Liver (tissue), 9 donors: ENCODE results near the gene MARVELD1. TPM values are rescaled to one million over a fixed set of nuclear protein-coding genes. Genes with fewer than 3 reads are reported as not detected.

Experiments used
- DNase-seq: peaks from one replicate; pipeline ENCODE4 v3.0.0-alpha.2; 2017; ENCODE audit warnings: low spot score
- H3K27ac ChIP-seq, 2 donors: one replicate each; pipeline ENCODE4 v1.7.0; 2013; ENCODE audit warnings: inconsistent platforms in 2 of 2, low read length in 2 of 2, control low read depth in 1 of 2, low read depth in 1 of 2, mild to moderate bottlenecking in 1 of 2
- H3K27me3 ChIP-seq, 4 donors: one replicate each; pipeline versions ENCODE4 v1.6.1 to v1.7.0; 2013; ENCODE audit warnings: low read length in 3 of 4, inconsistent platforms in 1 of 4, mild to moderate bottlenecking in 1 of 4, moderate library complexity in 1 of 4; ENCODE audit not compliant: control insufficient read depth in 4 of 4, insufficient read depth in 4 of 4
- H3K36me3 ChIP-seq, 4 donors: one replicate each; pipeline versions ENCODE4 v1.6.1 to v1.7.0; 2013; ENCODE audit warnings: low read length in 3 of 4, mild to moderate bottlenecking in 3 of 4, low read depth in 1 of 4, moderate library complexity in 1 of 4; ENCODE audit not compliant: control insufficient read depth in 4 of 4, insufficient read depth in 3 of 4
- H3K4me1 ChIP-seq, 4 donors: one replicate each; pipeline versions ENCODE4 v1.6.1 to v1.7.0; 2013; ENCODE audit warnings: low read length in 3 of 4, mild to moderate bottlenecking in 3 of 4, moderate library complexity in 1 of 4; ENCODE audit not compliant: control insufficient read depth in 4 of 4, insufficient read depth in 4 of 4
- H3K4me3 ChIP-seq, 3 donors: one replicate each; pipeline versions ENCODE4 v1.6.1 to v1.7.0; 2013; ENCODE audit warnings: low read length in 3 of 3, control low read depth in 1 of 3, low read depth in 1 of 3, mild to moderate bottlenecking in 1 of 3
- H3K9ac ChIP-seq, 2 donors: one replicate each; pipeline ENCODE4 v1.7.0; 2013; ENCODE audit warnings: low read length in 2 of 2, mild to moderate bottlenecking in 2 of 2, moderate library complexity in 2 of 2, control low read depth in 1 of 2, low read depth in 1 of 2
- H3K9me3 ChIP-seq, 4 donors: one replicate each; pipeline versions ENCODE4 v1.6.1 to v1.7.0; 2013; ENCODE audit warnings: low read length in 3 of 4; ENCODE audit not compliant: control insufficient read depth in 4 of 4
- EGR1 ChIP-seq, 2 donors: IDR thresholded peaks; 2 replicates each; pipeline ENCODE4 v1.6.1; 2016 to 2018; ENCODE audit warnings: antibody characterized with exemption in 2 of 2, low read depth in 2 of 2
- FOXA2 ChIP-seq: IDR thresholded peaks from 2 replicates; pipeline ENCODE4 v1.6.1; 2016; ENCODE audit warnings: antibody characterized with exemption
- GABPA ChIP-seq, 2 donors: IDR thresholded peaks in 1 of 2; conservative IDR thresholded peaks in 1 of 2; 2 replicates each; pipeline ENCODE4 v1.6.1; 2016; ENCODE audit warnings: antibody characterized with exemption in 2 of 2, mild to moderate bottlenecking in 1 of 2, moderate library complexity in 1 of 2
- HNF4A ChIP-seq, 2 donors: conservative IDR thresholded peaks; 2 replicates each; pipeline ENCODE4 v1.6.1; 2016; ENCODE audit warnings: antibody characterized with exemption in 2 of 2, mild to moderate bottlenecking in 2 of 2
- HNF4G ChIP-seq: IDR thresholded peaks from 2 replicates; pipeline ENCODE4 v1.6.1; 2016; ENCODE audit warnings: antibody characterized with exemption
- JUND ChIP-seq, 2 donors: IDR thresholded peaks; 2 replicates each; pipeline ENCODE4 v1.6.1; 2016; ENCODE audit warnings: antibody characterized with exemption in 2 of 2
- NR2F2 ChIP-seq: IDR thresholded peaks from 2 replicates; pipeline ENCODE4 v1.6.1; 2016; ENCODE audit warnings: antibody characterized with exemption
- RAD21 ChIP-seq, 2 donors: IDR thresholded peaks; 2 replicates each; pipeline ENCODE4 v1.6.1; 2016; ENCODE audit warnings: antibody characterized with exemption in 2 of 2, mild to moderate bottlenecking in 2 of 2
- RXRA ChIP-seq, 2 donors: IDR thresholded peaks; 2 replicates each; pipeline ENCODE4 v1.6.1; 2017 to 2018; ENCODE audit warnings: antibody characterized with exemption in 2 of 2, mild to moderate bottlenecking in 1 of 2
- SP1 ChIP-seq: IDR thresholded peaks from 2 replicates; pipeline ENCODE4 v1.6.1; 2018; ENCODE audit warnings: antibody characterized with exemption, mild to moderate bottlenecking
- TAF1 ChIP-seq: conservative IDR thresholded peaks from 2 replicates; pipeline ENCODE4 v1.6.1; 2016; ENCODE audit warnings: antibody characterized with exemption, mild to moderate bottlenecking
- YY1 ChIP-seq: IDR thresholded peaks from 2 replicates; pipeline ENCODE4 v1.6.1; 2016; ENCODE audit warnings: antibody characterized with exemption, mild to moderate bottlenecking
- WGBS: extraction: QIAGEN DNeasy Blood & Tissue Kit; methylation state at CpG from one replicate; pipeline ENCODE4 v1.1.7; 2013; 5-methylcytosine and 5-hydroxymethylcytosine counted together
- polyA plus RNA-seq, 2 donors: library from polyadenylated mRNA; stranded (reverse) in 1 of 2; unstranded in 1 of 2; fragments of 200-250 nt in 1 of 2; fragments of >200 nt in 1 of 2; fragmentation: Nextera tagmentation in 1 of 2; extraction: Ambion mirVana in 1 of 2; gene quantifications; one replicate each; pipeline versions ENCODE4 v1.2.1 to v1.2.3, GENCODE V29; 2013 to 2015
- total RNA-seq, 2 donors: library from RNA; depleted of rRNA; stranded (reverse); fragments of >200 nt; gene quantifications; one replicate each; pipeline ENCODE4 v1.2.3, GENCODE V29; 2014
- TF ChIP-seq, protein P1 (sequence below): IDR thresholded peaks from 2 replicates; pipeline ENCODE4 v1.6.1; 2016; ENCODE audit warnings: antibody characterized with exemption
- TF ChIP-seq, protein P2 (sequence below): IDR thresholded peaks from 2 replicates; pipeline ENCODE4 v1.6.1; 2016; ENCODE audit warnings: antibody characterized with exemption, mild to moderate bottlenecking
- TF ChIP-seq, protein P3 (sequence below): IDR thresholded peaks from 2 replicates; pipeline ENCODE4 v1.6.1; 2016; ENCODE audit warnings: antibody characterized with exemption
- TF ChIP-seq, protein P4 (sequence below): fragments of 150-350 bp; IDR thresholded peaks from 2 replicates; pipeline ENCODE4 v1.5.1; 2017; ENCODE audit warnings: improper control_type of control experiment, low read depth, low read length; ENCODE audit not compliant: missing input control
- TF ChIP-seq, protein P5 (sequence below): IDR thresholded peaks from 2 replicates; pipeline ENCODE4 v1.6.1; 2016; ENCODE audit warnings: antibody characterized with exemption
- donor health status: healthy.
- donor health status: healthy.
- donor health status: healthy.
- donor health status: healthy.
- donor health status: healthy.

MARVELD1 gene
- total and polyA plus RNA-seq, 4 donors: 0.72 to 3.3 (median 2.8) TPM

DNA sequence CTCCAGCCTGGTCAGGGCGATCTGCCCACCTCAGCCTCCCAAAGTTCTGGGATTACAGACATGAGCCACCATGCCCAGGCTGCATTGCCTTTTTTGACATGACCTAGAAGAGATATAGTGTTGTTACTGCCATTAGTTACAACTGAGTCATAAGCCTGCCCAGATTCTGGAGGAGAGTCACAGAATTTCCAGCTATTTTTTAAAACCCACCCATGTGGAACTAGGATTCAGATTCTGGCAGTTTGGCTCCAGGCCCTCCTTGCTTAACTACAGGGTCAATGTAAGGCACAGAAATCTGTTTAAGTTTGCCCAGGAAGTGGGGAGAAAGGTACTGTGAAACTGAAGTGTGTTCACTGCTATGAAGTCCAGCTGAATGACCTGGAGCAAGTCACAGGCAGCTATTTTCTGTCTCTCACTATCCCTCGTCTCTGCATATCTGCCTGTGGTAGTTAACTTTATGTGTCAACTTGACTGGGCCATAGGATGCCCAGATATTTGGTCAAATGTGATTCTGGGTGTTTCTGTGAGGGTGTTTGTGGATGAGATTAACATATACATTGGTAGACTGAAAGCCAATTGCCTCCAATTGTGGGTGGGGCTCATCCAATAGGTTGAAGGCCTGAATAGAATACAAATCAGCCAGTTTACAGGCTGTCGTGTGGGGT, 8.4 kb upstream of the MARVELD1 start:
- peaks cover 7 to 14% (median 10%) of the 10 kb centered on the region in 4 donors for H3K4me1 ChIP-seq
- no peak for DNase-seq
- no peak overlapping the region for H3K27ac ChIP-seq
- H3K4me3 ChIP-seq: no peak overlapping the region
- 90% methylated on average over 3 of the region's 3 CpGs for WGBS
- TF ChIP-seq EGR1 (IDR thresholded peaks at IDR 0.05; ENCODE audit: low read depth in 2 of 2): no peak
- TF ChIP-seq JUND (IDR thresholded peaks at IDR 0.05): no peak
- no peak for TF ChIP-seq GABPA (IDR thresholded peaks at IDR 0.05 in 1 of 2, conservative IDR thresholded peaks at IDR 0.05 in 1 of 2)
- TF ChIP-seq, protein P1, sequence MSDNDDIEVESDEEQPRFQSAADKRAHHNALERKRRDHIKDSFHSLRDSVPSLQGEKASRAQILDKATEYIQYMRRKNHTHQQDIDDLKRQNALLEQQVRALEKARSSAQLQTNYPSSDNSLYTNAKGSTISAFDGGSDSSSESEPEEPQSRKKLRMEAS: no peak
- TF ChIP-seq, protein P2, sequence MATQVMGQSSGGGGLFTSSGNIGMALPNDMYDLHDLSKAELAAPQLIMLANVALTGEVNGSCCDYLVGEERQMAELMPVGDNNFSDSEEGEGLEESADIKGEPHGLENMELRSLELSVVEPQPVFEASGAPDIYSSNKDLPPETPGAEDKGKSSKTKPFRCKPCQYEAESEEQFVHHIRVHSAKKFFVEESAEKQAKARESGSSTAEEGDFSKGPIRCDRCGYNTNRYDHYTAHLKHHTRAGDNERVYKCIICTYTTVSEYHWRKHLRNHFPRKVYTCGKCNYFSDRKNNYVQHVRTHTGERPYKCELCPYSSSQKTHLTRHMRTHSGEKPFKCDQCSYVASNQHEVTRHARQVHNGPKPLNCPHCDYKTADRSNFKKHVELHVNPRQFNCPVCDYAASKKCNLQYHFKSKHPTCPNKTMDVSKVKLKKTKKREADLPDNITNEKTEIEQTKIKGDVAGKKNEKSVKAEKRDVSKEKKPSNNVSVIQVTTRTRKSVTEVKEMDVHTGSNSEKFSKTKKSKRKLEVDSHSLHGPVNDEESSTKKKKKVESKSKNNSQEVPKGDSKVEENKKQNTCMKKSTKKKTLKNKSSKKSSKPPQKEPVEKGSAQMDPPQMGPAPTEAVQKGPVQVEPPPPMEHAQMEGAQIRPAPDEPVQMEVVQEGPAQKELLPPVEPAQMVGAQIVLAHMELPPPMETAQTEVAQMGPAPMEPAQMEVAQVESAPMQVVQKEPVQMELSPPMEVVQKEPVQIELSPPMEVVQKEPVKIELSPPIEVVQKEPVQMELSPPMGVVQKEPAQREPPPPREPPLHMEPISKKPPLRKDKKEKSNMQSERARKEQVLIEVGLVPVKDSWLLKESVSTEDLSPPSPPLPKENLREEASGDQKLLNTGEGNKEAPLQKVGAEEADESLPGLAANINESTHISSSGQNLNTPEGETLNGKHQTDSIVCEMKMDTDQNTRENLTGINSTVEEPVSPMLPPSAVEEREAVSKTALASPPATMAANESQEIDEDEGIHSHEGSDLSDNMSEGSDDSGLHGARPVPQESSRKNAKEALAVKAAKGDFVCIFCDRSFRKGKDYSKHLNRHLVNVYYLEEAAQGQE: no peak
- TF ChIP-seq, protein P3, sequence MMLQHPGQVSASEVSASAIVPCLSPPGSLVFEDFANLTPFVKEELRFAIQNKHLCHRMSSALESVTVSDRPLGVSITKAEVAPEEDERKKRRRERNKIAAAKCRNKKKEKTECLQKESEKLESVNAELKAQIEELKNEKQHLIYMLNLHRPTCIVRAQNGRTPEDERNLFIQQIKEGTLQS: no peak
- TF ChIP-seq RAD21 (IDR thresholded peaks at IDR 0.05): no peak
- no peak for TF ChIP-seq HNF4A (conservative IDR thresholded peaks at IDR 0.05)
- TF ChIP-seq SP1: no peak
- TF ChIP-seq, protein P4, sequence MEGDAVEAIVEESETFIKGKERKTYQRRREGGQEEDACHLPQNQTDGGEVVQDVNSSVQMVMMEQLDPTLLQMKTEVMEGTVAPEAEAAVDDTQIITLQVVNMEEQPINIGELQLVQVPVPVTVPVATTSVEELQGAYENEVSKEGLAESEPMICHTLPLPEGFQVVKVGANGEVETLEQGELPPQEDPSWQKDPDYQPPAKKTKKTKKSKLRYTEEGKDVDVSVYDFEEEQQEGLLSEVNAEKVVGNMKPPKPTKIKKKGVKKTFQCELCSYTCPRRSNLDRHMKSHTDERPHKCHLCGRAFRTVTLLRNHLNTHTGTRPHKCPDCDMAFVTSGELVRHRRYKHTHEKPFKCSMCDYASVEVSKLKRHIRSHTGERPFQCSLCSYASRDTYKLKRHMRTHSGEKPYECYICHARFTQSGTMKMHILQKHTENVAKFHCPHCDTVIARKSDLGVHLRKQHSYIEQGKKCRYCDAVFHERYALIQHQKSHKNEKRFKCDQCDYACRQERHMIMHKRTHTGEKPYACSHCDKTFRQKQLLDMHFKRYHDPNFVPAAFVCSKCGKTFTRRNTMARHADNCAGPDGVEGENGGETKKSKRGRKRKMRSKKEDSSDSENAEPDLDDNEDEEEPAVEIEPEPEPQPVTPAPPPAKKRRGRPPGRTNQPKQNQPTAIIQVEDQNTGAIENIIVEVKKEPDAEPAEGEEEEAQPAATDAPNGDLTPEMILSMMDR: no peak
- TF ChIP-seq RXRA (IDR thresholded peaks at IDR 0.05): no peak
- no peak for TF ChIP-seq HNF4G
- no peak for TF ChIP-seq YY1
- no peak for TF ChIP-seq NR2F2
- TF ChIP-seq, protein P5, sequence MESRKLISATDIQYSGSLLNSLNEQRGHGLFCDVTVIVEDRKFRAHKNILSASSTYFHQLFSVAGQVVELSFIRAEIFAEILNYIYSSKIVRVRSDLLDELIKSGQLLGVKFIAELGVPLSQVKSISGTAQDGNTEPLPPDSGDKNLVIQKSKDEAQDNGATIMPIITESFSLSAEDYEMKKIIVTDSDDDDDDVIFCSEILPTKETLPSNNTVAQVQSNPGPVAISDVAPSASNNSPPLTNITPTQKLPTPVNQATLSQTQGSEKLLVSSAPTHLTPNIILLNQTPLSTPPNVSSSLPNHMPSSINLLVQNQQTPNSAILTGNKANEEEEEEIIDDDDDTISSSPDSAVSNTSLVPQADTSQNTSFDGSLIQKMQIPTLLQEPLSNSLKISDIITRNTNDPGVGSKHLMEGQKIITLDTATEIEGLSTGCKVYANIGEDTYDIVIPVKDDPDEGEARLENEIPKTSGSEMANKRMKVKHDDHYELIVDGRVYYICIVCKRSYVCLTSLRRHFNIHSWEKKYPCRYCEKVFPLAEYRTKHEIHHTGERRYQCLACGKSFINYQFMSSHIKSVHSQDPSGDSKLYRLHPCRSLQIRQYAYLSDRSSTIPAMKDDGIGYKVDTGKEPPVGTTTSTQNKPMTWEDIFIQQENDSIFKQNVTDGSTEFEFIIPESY: no peak
- TF ChIP-seq TAF1: no peak
- TF ChIP-seq FOXA2: no peak
- H3K9me3 ChIP-seq: no peaks in the 10 kb centered on the region
- H3K9ac ChIP-seq: no peak overlapping the region
- H3K27me3 ChIP-seq: no peaks in the 10 kb centered on the region
- no peaks in the 10 kb centered on the region for H3K36me3 ChIP-seq
